Aorta (tissue), 5 donors: ENCODE data around the gene PIWIL1. TPM values are rescaled to one million over a fixed set of nuclear protein-coding genes. Genes with fewer than 3 reads are reported as not detected.
A peak's percentile ranks its signal among the peaks of the same experiment; 100 is the strongest.

Experiments used
- ATAC-seq: fragments of 200-7000 bp; cut with Tn5 transposase; one replicate; pipeline ENCODE4 v1.9.1; 2022; ENCODE audit warnings: moderate library complexity; ENCODE audit not compliant: low FRiP score
- DNase-seq, 2 donors: peaks; one replicate each; pipeline ENCODE4 v3.0.0-alpha.2; 2020
- H3K27ac ChIP-seq, 2 donors: one replicate each; pipeline ENCODE4 v1.5.1; 2013; ENCODE audit warnings: low read length in 2 of 2, mild to moderate bottlenecking in 2 of 2, moderate library complexity in 2 of 2, control low read depth in 1 of 2, inconsistent platforms in 1 of 2, low read depth in 1 of 2
- H3K27me3 ChIP-seq, 2 donors: one replicate each; pipeline ENCODE4 v1.6.1; 2013; ENCODE audit warnings: control low read depth in 1 of 2, low read length in 1 of 2, mild to moderate bottlenecking in 1 of 2, moderate library complexity in 1 of 2; ENCODE audit not compliant: insufficient read depth in 2 of 2, control insufficient read depth in 1 of 2
- H3K36me3 ChIP-seq, 2 donors: one replicate each; pipeline ENCODE4 v1.6.1; 2013; ENCODE audit warnings: control low read depth in 1 of 2, low read length in 1 of 2, mild to moderate bottlenecking in 1 of 2; ENCODE audit not compliant: insufficient read depth in 2 of 2, control insufficient read depth in 1 of 2
- H3K4me1 ChIP-seq, 2 donors: one replicate each; pipeline ENCODE4 v1.6.1; 2013; ENCODE audit warnings: low read length in 2 of 2, control low read depth in 1 of 2, mild to moderate bottlenecking in 1 of 2, moderate library complexity in 1 of 2; ENCODE audit not compliant: insufficient read depth in 2 of 2, control insufficient read depth in 1 of 2
- H3K4me3 ChIP-seq, 2 donors: one replicate each; pipeline ENCODE4 v1.5.1; 2013; ENCODE audit warnings: low read length in 2 of 2, control low read depth in 1 of 2, mild to moderate bottlenecking in 1 of 2
- H3K9me3 ChIP-seq: one replicate; pipeline ENCODE4 v1.6.1; 2013; ENCODE audit warnings: mild to moderate bottlenecking, low read length; ENCODE audit not compliant: control insufficient read depth
- WGBS, 2 donors: extraction: QIAGEN DNeasy Blood & Tissue Kit; methylation state at CpG; one replicate each; pipeline ENCODE4 v1.1.7; 2013; 5-methylcytosine and 5-hydroxymethylcytosine counted together
- intact Hi-C, 2 donors: fragments of 100-400 bp; cut with DNase I; formaldehyde crosslinking; loops; one replicate each; pipeline versions ENCODE4 v1.14.2 to v1.15.0; 2022
- long read RNA-seq, 2 donors: library from polyadenylated mRNA; unstranded; transcript quantifications; one replicate each; pipeline ENCODE4 v2.0.0, GENCODE V29; 2020 to 2021
- polyA plus RNA-seq, 2 donors: library from polyadenylated mRNA; stranded (reverse); fragments of 200-250 nt; gene quantifications; one replicate each; pipeline ENCODE4 v1.2.3, GENCODE V29; 2013
- total RNA-seq, 2 donors: library from RNA; stranded (reverse); fragmentation: NEBNext Ultra II Directional; extraction: Animal tissue kit (Norgen Biotek cat#: 25700); gene quantifications; one replicate each; pipeline ENCODE4 v1.2.1, GENCODE V29; 2021
- donor health status: healthy with polysubstance abuse.
- donor health status: Bipolar disorder and iron deficiency.
- donor health status: DM: no; HTN: no; CAD: no.
- donor health status: DM: no; HTN: no; CAD: no.
- donor health status: DM: yes; HTN: yes; CAD: no.

PIWIL1 gene
- total RNA-seq, result not detected
- polyA plus RNA-seq, result not detected
- long read RNA-seq, donor 1, result 0 reads
- long read RNA-seq, donor 2, result 0 reads

DNA sequence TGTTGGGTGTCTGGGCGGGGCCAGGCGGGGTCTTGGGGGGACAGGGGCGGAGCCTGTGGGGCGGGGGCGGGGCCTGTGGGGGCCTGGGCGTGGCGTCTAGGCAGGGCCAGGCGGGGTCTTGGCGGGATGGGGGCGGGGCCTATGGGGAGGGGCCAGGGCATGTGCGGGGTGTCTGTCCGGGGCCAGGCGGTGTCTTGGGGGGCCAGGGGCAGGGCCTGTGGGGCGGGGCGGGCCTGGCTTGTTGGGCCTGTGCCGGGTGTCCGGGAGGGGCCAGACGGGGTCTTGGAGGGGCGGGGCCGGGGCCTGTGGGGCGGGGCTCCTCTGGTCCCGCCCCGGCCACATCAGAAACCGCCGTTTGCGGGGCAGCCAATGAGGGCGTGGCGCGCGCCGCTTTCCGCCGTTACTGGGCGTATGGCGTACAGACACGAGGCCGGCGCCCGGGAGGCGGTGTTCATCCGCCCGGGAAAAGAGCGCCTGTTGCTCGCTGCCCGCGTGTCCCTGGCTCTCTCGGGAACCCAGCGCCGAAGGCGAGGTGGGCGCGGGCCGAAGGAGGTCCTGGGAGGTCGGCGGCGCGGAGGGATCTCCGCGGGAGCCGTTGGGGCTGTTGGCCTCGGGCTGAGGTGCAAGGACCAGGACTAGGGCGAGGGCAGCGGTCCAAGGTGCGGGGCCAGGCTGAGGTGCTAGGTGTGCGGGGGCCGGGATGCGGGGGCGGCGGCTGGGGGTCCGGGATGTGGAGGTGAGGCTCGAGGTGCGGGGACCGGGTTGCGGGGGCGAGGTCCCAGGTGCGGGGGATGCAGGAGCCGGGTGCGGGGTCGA lies at the start of gene PIWIL1:
PIWIL1 (plus strand) TSS at position 400 of the 816 bp plus-strand sequence. CDS start 4,705 bp downstream, outside the sequence.
- H3K4me3 ChIP-seq, result no peak within 1 kb of the TSS
- intact Hi-C loops, result loop anchor here in 1 of 2 donors (2.0 kb wide), 1 partner anchor 291 kb away; no protein-coding TSS in a partner anchor
- H3K27me3 ChIP-seq, result no peaks in the 10 kb centered on the region
- H3K9me3 ChIP-seq, result no peaks in the 10 kb centered on the region
- no peaks in the 10 kb centered on the region for H3K4me1 ChIP-seq
- DNase-seq (peak in 1 of 2 donors; percentile 75), ATAC-seq (no peak)
- H3K27ac ChIP-seq, result no peak within 1 kb of the TSS
- 44 to 71% methylated on average over 62 to 79 of the region's 79 CpGs for WGBS, 2 donors
- no peaks in the 10 kb centered on the region for H3K36me3 ChIP-seq

DNA sequence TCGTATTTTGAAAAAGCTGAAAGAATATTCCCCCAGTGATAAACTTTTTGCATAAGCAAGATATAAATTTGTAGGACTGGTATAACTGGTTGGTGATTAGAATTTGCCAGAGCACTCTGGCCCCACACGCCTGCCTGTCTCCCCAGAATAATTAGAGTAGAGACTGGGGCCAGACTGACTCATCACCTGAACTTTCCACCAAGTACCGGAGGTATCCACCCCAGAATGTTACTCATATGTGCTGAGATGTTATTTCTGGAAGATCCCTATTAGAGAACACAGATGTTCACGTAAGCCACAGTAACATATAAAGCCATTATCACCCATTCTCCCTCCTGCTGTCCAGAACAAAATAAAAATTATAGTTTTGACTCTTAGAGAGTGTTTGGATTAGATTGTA lies 49.5 kb upstream of the PIWIL1 start:
- H3K9me3 ChIP-seq, result peaks cover 12% of the 10 kb centered on the region
- 15 to 17% methylated on average over 4 of the region's 4 CpGs for WGBS, 2 donors
- intact Hi-C loops, result no loop called here

DNA sequence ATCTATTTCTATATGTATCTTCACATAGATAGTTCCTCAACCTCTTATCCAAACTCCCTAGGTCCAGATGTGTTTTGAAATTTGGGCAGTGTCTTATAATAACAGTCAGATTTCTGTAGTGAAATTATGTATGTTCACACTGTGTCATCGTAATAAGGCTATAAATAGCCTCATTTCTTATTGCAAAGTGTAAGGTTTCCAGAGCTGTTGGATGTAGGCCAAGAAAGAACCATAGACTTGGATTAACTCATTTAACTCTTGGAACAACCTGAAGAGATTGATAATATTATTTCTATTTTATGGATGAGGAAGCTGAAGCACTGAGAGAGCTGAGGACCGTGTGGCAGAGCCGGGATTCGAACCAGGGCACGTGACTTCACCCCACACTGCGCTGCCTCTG lies 49.0 kb upstream of the PIWIL1 start:
- H3K4me1 ChIP-seq, result no peaks in the 10 kb centered on the region
- no peak overlapping the region for H3K4me3 ChIP-seq
- DNase-seq (no peak), ATAC-seq (no peak)
- no peak overlapping the region for H3K27ac ChIP-seq
- peaks cover 13% of the 10 kb centered on the region for H3K9me3 ChIP-seq
- intact Hi-C loops, result no loop called here
- 13 to 23% methylated on average over 6 of the region's 6 CpGs for WGBS, 2 donors
- H3K27me3 ChIP-seq, result peaks cover 0 to 2% of the 10 kb centered on the region in 2 donors
- no peaks in the 10 kb centered on the region for H3K36me3 ChIP-seq

More for the DNA sequence above, 49.5 kb upstream of the PIWIL1 start:
- ATAC-seq (no peak), DNase-seq (no peak)
- Histone ChIP-seq H3K36me3 (no peaks in the 10 kb centered on the region), H3K4me3 (no peak overlapping the region), H3K27ac (no peak overlapping the region), H3K27me3 (peaks cover 0 to 2% of the 10 kb centered on the region in 2 donors), H3K4me1 (no peaks in the 10 kb centered on the region)

GRCh38 chr12:130290114-130290513 lies 47.6 kb upstream of the PIWIL1 start:
- Histone ChIP-seq H3K27ac (no peak overlapping the region), H3K27me3 (peaks cover 0 to 2% of the 10 kb centered on the region in 2 donors), H3K4me1 (no peaks in the 10 kb centered on the region), H3K4me3 (no peak overlapping the region), H3K36me3 (no peaks in the 10 kb centered on the region), H3K9me3 (peaks cover 13% of the 10 kb centered on the region)
- ATAC-seq, result no peak
- WGBS, 2 donors, result 90 to 91% methylated on average over 1 of the region's 1 CpG
- no peak for DNase-seq
- intact Hi-C loops, result no loop called here

DNA sequence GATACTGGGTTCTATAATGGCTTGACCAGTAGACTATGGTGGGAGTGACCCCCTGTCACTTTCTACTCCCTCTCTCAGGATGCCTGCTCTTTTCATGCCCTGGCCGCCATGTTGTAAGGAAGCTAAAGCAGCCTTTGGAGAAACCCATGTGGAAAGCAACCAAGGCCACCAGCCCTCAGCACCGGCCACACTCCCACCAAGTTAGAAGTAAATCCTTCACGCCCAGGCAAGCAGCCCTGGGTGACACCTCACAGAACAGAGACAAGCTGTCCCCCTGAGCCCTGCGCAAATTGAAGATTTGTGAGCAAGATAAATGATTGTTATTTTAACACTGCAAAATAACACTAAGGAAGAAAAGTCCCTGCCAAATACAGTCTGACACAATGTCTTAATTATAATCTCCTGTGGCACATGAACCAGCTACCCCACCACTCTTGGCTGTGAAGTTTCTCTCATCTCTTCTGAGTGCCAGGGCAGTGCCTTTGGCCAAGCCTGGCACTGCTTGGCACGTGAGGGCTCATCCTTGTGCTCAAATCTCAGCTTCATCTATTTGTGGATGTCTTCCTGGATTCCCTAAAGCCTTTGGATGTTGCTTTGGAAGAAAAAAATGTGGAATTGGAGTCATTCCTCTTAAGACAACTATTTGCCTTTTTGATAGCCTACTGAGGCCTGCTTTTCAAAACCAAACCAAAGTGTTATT lies 39.2 kb upstream of the PIWIL1 start:
- Histone ChIP-seq H3K4me3 (no peak overlapping the region), H3K36me3 (no peaks in the 10 kb centered on the region), H3K27ac (no peak overlapping the region), H3K4me1 (no peaks in the 10 kb centered on the region), H3K27me3 (no peaks in the 10 kb centered on the region), H3K9me3 (no peaks in the 10 kb centered on the region)
- intact Hi-C loops, result no loop called here
- DNase-seq (no peak), ATAC-seq (no peak)
- WGBS, 2 donors, result 54 to 69% methylated on average over 5 of the region's 5 CpGs

DNA sequence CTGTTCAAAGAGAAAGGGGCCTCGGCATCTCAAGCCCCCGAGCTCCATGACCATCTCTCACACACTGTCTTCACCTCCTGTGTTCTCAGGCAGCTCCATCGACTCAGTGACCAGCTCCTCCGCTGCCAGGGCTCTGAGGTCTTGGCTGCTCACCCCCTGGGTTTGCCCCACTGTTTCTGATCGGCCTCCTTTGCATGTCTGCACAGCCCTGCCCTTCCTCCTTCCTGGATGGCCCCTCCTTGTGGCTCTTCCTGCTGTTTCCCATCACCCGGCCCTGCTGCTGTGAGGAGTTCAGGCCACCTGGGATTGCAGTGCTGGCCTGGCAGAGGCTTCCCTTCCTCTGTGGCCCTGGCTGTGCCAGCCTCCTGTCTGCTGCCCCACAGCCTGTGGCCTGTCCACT lies 38.1 kb upstream of the PIWIL1 start:
- intact Hi-C loops, result no loop called here
- DNase-seq (no peak), ATAC-seq (peak; percentile 25)
- no peaks in the 10 kb centered on the region for H3K36me3 ChIP-seq
- no peaks in the 10 kb centered on the region for H3K9me3 ChIP-seq
- H3K27ac ChIP-seq, result no peak overlapping the region
- 63 to 73% methylated on average over 6 of the region's 6 CpGs for WGBS, 2 donors
- H3K4me1 ChIP-seq, result no peaks in the 10 kb centered on the region
- H3K4me3 ChIP-seq, result no peak overlapping the region
- no peaks in the 10 kb centered on the region for H3K27me3 ChIP-seq

GRCh38 chr12:130300090-130300489 lies 37.6 kb upstream of the PIWIL1 start:
- Histone ChIP-seq H3K27ac (no peak overlapping the region), H3K27me3 (no peaks in the 10 kb centered on the region), H3K36me3 (no peaks in the 10 kb centered on the region), H3K9me3 (no peaks in the 10 kb centered on the region), H3K4me1 (no peaks in the 10 kb centered on the region), H3K4me3 (no peak overlapping the region)
- ATAC-seq (no peak), DNase-seq (no peak)
- 89 to 93% methylated on average over 4 of the region's 4 CpGs for WGBS, 2 donors
- intact Hi-C loops, result no loop called here

DNA sequence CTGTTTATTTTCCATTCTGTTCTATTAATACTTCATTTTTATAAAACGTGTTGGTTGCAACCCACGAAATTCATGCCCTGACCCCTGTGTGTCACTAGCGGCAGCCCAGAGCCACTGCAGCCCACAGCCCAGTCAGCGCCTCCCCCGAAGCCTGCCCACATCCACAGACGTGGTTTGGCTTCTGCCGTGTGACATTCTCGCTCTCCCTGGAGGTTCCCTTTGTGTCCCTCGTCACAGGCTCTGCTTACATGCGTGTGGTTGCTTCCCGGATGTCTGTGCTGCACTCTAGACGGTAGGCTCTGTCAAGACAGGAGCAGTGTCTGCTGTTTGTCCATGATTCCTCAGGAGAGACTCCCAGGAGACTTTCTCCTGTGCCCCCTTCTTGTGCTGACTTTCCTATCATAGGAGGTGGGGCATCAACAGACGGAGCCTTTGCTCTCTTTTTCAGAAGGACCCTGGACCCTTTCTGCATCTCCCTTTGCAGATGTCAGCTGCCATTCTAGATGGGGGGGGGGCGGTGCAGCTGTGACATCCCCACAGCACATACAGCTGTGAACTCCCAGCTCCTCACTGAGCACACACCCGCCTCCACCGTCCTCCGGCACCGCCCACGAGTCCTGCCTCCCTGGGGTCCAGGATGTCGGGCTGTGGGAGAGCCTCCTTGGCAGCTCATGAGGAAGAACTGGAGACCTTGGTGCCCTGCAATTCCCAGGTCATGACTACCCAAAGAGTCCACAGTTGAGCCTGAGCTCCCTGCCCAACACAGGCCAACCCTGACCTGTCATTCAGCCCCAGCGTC lies 36.8 kb upstream of the PIWIL1 start:
- no peak for ATAC-seq
- intact Hi-C loops, result no loop called here
- Histone ChIP-seq H3K27ac (no peak overlapping the region), H3K4me1 (no peaks in the 10 kb centered on the region), H3K4me3 (no peak overlapping the region), H3K36me3 (no peaks in the 10 kb centered on the region), H3K9me3 (no peaks in the 10 kb centered on the region), H3K27me3 (no peaks in the 10 kb centered on the region)
- 28 to 39% methylated on average over 21 of the region's 21 CpGs for whole genome bisulfite sequencing, 2 donors
- DNase-seq, result no peak
